ENCODE measurements around the gene EWSR1.

The EWSR1 gene

GRCh38 chr22:29306835-29307595 is 38.9 kb downstream of the EWSR1 start:
- peak; percentile 6 for DNase-seq

GRCh38 chr22:29307596-29308147 is 39.6 kb downstream of the EWSR1 start:
- no peak for DNase-seq

GRCh38 chr22:29308148-29308790 is 40.2 kb downstream of the EWSR1 start:
- DNase-seq: no peak

- no peak for DNase-seq
These were observed 40.8 kb downstream of the EWSR1 start for GRCh38 chr22:29308791-29309262.

- no peak for DNase-seq
These were observed 41.4 kb downstream of the EWSR1 start for GRCh38 chr22:29309332-29310064.

GRCh38 chr22:29310065-29310862 is 42.2 kb downstream of the EWSR1 start:
- DNase-seq: no peak

- DNase-seq: no peak
These were observed 42.8 kb downstream of the EWSR1 start for GRCh38 chr22:29310863-29311339.

- no peak for DNase-seq
These were observed 43.6 kb downstream of the EWSR1 start for GRCh38 chr22:29311464-29312217.

- DNase-seq: no peak
These were observed 44.4 kb downstream of the EWSR1 start for GRCh38 chr22:29312218-29313125.

GRCh38 chr22:29313126-29313575 is 45.1 kb downstream of the EWSR1 start:
- DNase-seq: no peak

GRCh38 chr22:29313576-29314466 is 45.8 kb downstream of the EWSR1 start:
- no peak for DNase-seq

- no peak for DNase-seq
These were observed 46.6 kb downstream of the EWSR1 start for GRCh38 chr22:29314537-29315285.

- DNase-seq: no peak
These were observed 47.4 kb downstream of the EWSR1 start, which contains the start of gene RASL10A for GRCh38 chr22:29315286-29316140. Gene RASL10A (minus strand): TSS chr22:29315697. CDS start chr22:29315246, 451 bp downstream.

- DNase-seq: no peak
These were observed 48.2 kb downstream of the EWSR1 start for GRCh38 chr22:29316141-29316828.

GRCh38 chr22:29317827-29318454 is 49.9 kb downstream of the EWSR1 start:
- DNase-seq: no peak

- DNase-seq: no peak
These were observed 51.0 kb downstream of the EWSR1 start for GRCh38 chr22:29319072-29319471.
